Measurements from ENCODE around the gene AGBL1. TPM values are rescaled to one million over a fixed set of nuclear protein-coding genes. Genes with fewer than 3 reads are reported as not detected.

AGBL1 gene
- total RNA-seq, 1 experiment from 2014 or later, result not detected

DNA sequence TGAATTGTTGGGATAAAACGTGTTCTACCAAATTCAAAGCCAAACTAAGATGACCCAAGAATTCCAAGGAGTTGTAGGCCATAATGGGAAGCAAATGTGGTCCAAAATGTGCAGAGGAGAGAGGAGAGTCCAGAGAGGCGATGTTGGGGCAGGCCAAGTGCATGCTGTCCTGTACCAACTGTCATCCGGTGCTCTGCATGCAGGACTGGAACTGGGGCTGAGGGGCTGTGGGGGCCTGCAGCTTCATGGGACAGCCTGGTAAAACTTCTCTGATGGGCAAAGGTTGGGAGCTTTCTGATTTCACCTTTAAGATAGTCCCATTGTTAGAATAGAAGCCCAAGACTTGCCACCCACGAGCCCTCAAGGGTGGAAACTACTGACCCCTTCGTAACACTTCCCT lies 831.4 kb downstream of the AGBL1 start:
- H3K79me1 ChIP-seq (ENCODE audit: insufficient read depth, low read depth, low read length, poor library complexity, severe bottlenecking), result no peaks in the 10 kb centered on the region
- no peak overlapping the region for H2AK5ac ChIP-seq (ENCODE audit: insufficient read length, low read length)
- H2BK120ac ChIP-seq (ENCODE audit: low read depth, low read length, poor library complexity, severe bottlenecking), result no peak overlapping the region
- no peak overlapping the region for H4K5ac ChIP-seq (ENCODE audit: insufficient read length, low read depth, low read length)
- no peak overlapping the region for H3K18ac ChIP-seq (ENCODE audit: insufficient read length, low read depth, low read length)
- Mint-ChIP-seq H3K27me3 (ENCODE audit: low read depth) (no peaks in the 10 kb centered on the region), H3K36me3 (ENCODE audit: insufficient read depth in 1 of 3, low read depth in 3 of 3) (no peaks in the 10 kb centered on the region), H3K9me3 (no peaks in the 10 kb centered on the region; a peak in 1 of 5 replicates), H3K4me1 (peaks cover 18% of the 10 kb centered on the region in 2 experiments), H3K4me3 (no peak overlapping the region), H3K27ac (no peak overlapping the region)
- H2BK5ac ChIP-seq (ENCODE audit: insufficient read length, low read length), result no peak overlapping the region
- H3K4ac ChIP-seq (ENCODE audit: low read depth, low read length), result no peak overlapping the region
- H3K23ac ChIP-seq (ENCODE audit: insufficient read length, low read depth, low read length), result no peak overlapping the region
- H3K56ac ChIP-seq (ENCODE audit: insufficient read length, low read depth, low read length), result no peak overlapping the region
- H2BK20ac ChIP-seq (ENCODE audit: low read depth, low read length, poor library complexity, severe bottlenecking), result no peak overlapping the region
- no peak overlapping the region for H3K4me2 ChIP-seq (ENCODE audit: insufficient read depth, insufficient read length, low read length)
- no peak overlapping the region for H2AFZ ChIP-seq (ENCODE audit: low read length)
- WGBS (ENCODE audit: extremely low coverage, insufficient read length, low lambda C conversion rate), result no CpG with 5 or more reads among the region's 5 CpGs
- H3K23me2 ChIP-seq (ENCODE audit: insufficient read length, low read depth, low read length, poor library complexity, severe bottlenecking), result no peaks in the 10 kb centered on the region
- no peak overlapping the region for H3T11ph ChIP-seq (ENCODE audit: low read length)
- no peaks in the 10 kb centered on the region for H3K79me2 ChIP-seq (ENCODE audit: insufficient read depth, low read length)
- TF ChIP-seq, protein P1, sequence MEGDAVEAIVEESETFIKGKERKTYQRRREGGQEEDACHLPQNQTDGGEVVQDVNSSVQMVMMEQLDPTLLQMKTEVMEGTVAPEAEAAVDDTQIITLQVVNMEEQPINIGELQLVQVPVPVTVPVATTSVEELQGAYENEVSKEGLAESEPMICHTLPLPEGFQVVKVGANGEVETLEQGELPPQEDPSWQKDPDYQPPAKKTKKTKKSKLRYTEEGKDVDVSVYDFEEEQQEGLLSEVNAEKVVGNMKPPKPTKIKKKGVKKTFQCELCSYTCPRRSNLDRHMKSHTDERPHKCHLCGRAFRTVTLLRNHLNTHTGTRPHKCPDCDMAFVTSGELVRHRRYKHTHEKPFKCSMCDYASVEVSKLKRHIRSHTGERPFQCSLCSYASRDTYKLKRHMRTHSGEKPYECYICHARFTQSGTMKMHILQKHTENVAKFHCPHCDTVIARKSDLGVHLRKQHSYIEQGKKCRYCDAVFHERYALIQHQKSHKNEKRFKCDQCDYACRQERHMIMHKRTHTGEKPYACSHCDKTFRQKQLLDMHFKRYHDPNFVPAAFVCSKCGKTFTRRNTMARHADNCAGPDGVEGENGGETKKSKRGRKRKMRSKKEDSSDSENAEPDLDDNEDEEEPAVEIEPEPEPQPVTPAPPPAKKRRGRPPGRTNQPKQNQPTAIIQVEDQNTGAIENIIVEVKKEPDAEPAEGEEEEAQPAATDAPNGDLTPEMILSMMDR (conservative IDR thresholded peaks at IDR 0.05), result no peak
- no peak overlapping the region for H3K14ac ChIP-seq (ENCODE audit: insufficient read depth, low read length)
- DNase-seq, result no peak
- H3K9me3 ChIP-seq (ENCODE audit: control insufficient read depth, low read depth, low read length), result no peaks in the 10 kb centered on the region
- no peak overlapping the region for H4K91ac ChIP-seq (ENCODE audit: insufficient read length, low read depth, low read length)
- no peaks in the 10 kb centered on the region for H3K27me3 ChIP-seq (ENCODE audit: insufficient read depth, low read length)
- H3K27ac ChIP-seq (ENCODE audit: insufficient read length, low read depth, low read length), result no peak overlapping the region
- no peaks in the 10 kb centered on the region for H4K20me1 ChIP-seq (ENCODE audit: control insufficient read depth, insufficient read depth, insufficient read length)
- H2BK12ac ChIP-seq (ENCODE audit: insufficient read length, low read depth, low read length), result no peak overlapping the region
- H4K8ac ChIP-seq (replicated peaks; ENCODE audit: insufficient read length, low read depth, low read length), result no peak overlapping the region
- no peak overlapping the region for H3K9ac ChIP-seq (ENCODE audit: extremely low read depth, insufficient read length, low read length)
- H3K4me1 ChIP-seq (ENCODE audit: insufficient read depth, low read length), result peaks cover 10% of the 10 kb centered on the region; the same call in 1 of the 2 replicates
- H2BK15ac ChIP-seq (ENCODE audit: low read depth, low read length), result no peak overlapping the region

All from H9 (cell line).